Right ventricle myocardium inferior (tissue), 1 donor: ENCODE measurements around the gene FLNA. TPM values are rescaled to one million over a fixed set of nuclear protein-coding genes. Genes with fewer than 3 reads are reported as not detected.

Source experiments
- ATAC-seq: fragments of 200-7000 bp; cut with Tn5 transposase; one replicate; pipeline ENCODE4 v1.9.1; 2020; ENCODE audit warnings: mild to moderate bottlenecking, moderate library complexity
- DNase-seq: peaks from one replicate; pipeline ENCODE4 v3.0.0; 2021; ENCODE audit errors: missing footprints
- intact Hi-C: fragments of 100-400 bp; cut with DNase I; formaldehyde crosslinking; loops from one replicate; pipeline ENCODE4 v1.11.0; 2022
- total RNA-seq: library from RNA; stranded (reverse); fragmentation: NEBNext Ultra II Directional; extraction: Animal tissue kit (Norgen Biotek cat#: 25700); gene quantifications from one replicate; pipeline ENCODE4 v1.2.1, GENCODE V29; 2021
- donor health status: DM: no; HTN: yes; CAD: no; lungs with severe emphysema.

Gene FLNA
- total RNA-seq, 1 donor from 2014 or later = 253 TPM

DNA sequence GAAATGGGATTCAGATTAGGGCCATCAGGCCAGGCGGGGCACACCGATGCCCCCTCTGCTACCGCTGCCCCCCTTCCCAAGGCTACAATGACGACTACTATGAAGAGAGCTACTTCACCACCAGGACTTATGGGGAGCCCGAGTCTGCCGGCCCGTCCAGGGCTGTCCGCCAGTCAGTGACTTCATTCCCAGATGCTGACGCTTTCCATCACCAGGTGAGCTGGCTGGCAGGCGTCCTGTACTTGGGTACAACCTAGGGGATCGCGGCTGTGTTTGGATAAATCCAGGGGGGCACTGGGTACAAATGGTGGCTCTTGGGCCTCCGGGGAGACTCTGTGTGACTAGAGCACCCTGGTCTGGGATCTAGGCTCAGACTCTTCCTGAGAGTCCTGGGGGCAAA, 5.7 kb upstream of the FLNA start:
- intact Hi-C loops = loop anchor here (10.0 kb wide), 1 partner anchor 365 kb away; the partner anchor contains the start of gene IRAK1
- no peak for ATAC-seq
- DNase-seq = peak; percentile 27

DNA sequence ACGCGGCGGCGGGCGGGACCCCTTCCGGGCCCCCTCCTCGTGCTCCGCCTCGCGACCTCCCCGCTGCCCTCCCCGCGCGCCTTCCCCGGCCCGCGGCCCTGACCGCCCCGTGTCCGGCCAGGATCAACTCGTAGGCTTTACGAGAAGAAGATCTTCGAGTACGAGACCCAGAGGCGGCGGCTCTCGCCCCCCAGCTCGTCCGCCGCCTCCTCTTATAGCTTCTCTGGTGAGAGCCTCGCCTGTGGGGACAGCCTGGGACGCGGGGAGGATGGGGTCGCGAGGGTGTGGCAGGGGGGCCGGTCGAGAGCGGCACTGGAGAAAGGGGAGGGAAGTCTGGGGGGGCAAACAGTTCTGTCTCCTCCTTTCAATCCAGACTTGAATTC, 5.1 kb upstream of the FLNA start:
- DNase-seq (peak; percentile 66), ATAC-seq (no peak)
- intact Hi-C loops = loop anchor here (10.0 kb wide), 1 partner anchor 405 kb away; the partner anchor contains the start of genes HCFC1 and TMEM187

DNA sequence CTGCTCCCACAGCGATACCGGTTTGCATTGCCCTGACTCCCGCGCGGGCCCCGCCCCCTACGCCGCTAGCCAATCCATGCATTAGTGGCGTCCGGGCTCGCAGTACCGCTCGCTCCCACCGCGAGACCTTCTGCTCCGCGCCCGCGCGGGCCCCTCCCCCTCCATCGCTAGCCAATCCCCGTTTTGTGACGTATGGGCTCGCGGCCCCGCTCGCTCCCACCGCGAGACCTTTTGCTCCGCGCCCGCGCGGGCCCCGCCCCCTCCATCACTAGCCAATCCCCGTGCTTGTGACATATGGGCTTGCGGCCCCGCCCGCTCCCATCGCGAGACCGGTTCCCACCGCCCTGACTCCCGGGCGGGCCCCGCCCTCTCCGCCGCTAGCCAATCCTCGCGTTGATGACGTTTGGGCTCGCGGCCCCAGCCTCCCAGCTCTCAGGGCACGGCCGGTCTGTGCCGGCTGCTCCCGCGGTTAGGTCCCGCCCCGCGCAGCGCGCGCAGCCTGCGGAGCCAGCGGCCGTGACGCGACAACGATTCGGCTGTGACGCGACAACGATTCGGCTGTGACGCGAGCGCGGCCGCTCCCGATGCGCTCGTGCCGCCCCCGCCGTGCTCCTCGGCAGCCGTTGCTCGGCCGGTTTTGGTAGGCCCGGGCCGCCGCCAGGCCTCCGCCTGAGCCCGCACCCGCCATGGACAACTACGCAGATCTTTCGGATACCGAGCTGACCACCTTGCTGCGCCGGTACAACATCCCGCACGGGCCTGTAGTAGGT, 4.5 kb upstream of the FLNA start, which contains the start of gene EMD:
Gene EMD (plus strand): TSS at position 497 of the 770 bp plus-strand sequence. CDS start 190 bp downstream, at position 687.
- ATAC-seq (peak; percentile 94), DNase-seq (peak; percentile 98)
- intact Hi-C loops = loop anchor here (10.0 kb wide), 1 partner anchor 404 kb away; the partner anchor contains the start of genes HCFC1 and TMEM187

DNA sequence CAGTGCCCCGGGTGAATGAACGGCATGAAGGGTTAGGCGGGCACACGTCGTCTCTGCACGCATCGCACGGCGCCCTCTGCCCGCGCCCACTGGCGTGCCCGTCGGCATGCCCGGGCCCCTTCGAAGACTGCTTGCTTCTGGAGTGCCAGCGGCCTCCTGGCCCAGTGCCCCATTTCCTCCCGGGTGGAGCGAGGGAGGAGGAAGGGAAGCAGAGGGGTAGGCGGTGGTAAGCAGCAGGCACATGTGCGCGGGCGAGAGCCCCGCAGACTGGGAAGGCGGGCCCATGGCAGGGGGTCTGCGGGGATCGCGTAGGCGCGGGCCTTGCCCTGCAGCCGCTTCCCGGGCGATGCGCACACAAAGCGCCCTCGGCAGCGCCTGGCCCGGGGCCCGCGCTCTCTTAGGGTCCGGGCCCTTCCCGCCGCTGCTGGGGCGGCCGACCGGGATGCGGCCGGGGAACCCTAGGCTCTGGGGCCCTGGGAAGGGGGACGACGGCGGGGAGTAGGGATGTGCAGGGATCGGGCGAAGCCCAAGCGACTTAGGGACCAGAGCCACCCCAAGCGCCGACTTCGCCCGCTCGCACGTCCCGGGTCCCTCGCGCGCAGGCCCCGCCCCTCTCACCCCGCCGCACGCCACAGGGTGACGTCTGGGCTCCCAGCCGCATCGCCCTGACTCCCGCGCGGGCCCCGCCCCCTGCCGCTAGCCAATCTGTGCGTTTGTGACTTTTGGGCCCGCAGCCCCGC, 3.8 kb upstream of the FLNA start:
- ATAC-seq = peak; percentile 6
- DNase-seq = peak; percentile 81
- intact Hi-C loops = loop anchor here (10.0 kb wide), 1 partner anchor 403 kb away; the partner anchor contains the start of genes HCFC1 and TMEM187

DNA sequence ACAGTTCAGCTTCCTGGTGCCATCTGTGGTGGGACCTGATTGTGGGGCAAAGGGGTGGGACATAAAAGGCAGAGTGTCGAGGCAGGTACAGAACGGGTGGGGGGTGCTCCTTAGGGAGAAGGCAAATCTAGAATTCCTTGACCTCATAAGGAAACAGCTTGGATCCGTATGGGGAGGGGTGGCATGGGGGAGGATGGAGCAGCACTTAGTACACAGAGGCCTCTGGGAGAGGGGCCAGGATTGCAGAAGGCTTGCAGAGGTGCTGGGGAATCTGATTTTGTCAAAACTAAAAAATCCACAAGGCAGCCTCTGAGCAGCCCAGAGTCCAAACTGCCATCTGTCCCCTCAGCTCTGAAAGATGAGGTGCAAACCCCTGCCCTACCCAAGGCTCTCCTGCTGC, 2.3 kb upstream of the FLNA start:
- no peak for ATAC-seq
- DNase-seq = no peak
- intact Hi-C loops = loop anchor here (10.0 kb wide), 1 partner anchor 402 kb away; the partner anchor contains the start of genes HCFC1 and TMEM187

DNA sequence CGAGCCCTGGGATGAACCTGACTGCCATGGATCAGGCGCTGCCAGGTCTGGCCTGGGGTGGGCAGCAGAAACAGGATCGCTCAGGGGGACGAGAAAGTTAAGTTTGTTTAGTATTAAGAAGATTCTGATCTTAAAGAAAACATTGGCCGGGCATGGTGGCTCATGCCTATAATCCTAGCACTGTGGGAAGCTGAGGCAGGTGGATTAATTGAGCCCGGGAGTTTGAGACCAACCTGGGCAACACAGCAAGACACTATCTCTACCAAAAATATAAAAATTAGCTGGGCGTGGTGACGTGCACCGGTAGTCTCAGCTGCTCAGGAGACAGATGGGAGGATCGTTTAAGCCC, 696 bp upstream of the FLNA start:
- no peak for DNase-seq
- ATAC-seq = no peak
- intact Hi-C loops = loop anchor here (10.0 kb wide), 1 partner anchor 400 kb away; the partner anchor contains the start of genes HCFC1 and TMEM187

DNA sequence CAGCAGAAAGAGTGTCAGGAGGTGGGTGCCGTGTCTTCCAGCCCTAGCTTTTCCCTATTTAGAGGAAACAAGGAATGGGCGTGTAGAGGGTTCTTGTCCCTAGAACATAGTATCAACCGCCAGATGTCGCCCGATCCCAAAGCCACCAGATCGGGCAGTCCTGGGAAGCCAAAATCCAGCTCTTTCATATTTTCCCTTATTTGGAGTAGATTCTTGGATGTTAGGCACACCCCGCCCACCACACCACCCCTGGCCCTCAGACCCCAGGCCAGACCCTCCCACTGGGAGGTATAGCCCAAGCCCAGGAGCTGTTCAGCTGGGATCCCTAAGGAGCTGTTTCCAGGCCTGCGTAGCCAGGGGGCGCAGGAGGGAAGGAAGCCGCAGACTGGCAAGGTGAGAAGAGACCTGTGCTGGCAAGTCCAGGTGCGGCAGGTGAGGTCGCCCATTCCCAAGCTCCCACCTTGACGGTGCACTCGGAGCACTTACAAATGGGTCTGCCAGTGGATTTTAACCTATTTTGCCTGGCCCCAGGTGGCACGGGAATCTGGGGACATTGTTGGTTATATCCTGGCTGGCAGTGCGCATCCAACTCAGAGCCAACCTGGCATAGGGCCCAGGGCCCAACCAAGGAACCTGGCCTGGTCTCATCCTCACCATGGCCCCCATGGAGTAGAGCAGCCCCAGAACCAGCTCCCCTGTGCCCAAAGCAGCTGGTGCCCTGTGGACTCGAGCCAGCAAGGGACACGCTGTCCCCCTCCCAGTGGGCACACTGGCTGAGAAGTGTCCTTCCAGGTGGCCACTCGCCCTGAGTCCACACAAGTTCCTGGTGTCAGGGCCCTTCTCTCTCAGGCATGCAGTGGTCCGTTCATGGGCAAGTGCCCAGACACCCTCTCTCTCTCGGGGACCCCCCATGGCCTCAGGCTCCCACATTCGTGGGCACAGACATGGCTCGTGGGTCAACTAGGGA, 811 bp downstream of the FLNA start:
- intact Hi-C loops = loop anchor here (10.0 kb wide), 1 partner anchor 399 kb away; the partner anchor contains the start of genes HCFC1 and TMEM187
- ATAC-seq = no peak

DNA sequence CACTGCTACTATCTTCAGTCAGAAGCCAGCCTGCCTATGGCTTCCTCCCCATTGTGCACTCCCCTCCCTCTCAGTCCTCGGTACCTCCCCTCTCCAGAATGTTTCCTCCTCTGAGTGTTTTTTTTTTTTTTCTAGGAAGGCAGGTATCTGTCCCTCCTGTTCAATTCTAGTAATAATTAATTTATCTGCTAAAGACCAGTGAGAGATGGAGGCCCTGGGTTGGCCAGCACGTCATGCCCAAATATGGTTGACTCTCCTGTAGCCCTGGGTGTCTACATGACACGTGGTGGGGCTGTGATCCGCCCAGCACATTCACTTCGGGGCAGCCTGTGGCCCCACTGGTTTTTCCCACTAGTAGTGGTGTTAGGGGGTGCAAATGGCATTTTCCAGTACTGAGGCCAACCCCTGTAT, 1.8 kb downstream of the FLNA start:
- ATAC-seq (no peak), DNase-seq (no peak)
- intact Hi-C loops = loop anchor here (10.0 kb wide), 1 partner anchor 398 kb away; the partner anchor contains the start of genes HCFC1 and TMEM187

More for the DNA sequence above, 811 bp downstream of the FLNA start:
- DNase-seq = peak; percentile 76

DNA sequence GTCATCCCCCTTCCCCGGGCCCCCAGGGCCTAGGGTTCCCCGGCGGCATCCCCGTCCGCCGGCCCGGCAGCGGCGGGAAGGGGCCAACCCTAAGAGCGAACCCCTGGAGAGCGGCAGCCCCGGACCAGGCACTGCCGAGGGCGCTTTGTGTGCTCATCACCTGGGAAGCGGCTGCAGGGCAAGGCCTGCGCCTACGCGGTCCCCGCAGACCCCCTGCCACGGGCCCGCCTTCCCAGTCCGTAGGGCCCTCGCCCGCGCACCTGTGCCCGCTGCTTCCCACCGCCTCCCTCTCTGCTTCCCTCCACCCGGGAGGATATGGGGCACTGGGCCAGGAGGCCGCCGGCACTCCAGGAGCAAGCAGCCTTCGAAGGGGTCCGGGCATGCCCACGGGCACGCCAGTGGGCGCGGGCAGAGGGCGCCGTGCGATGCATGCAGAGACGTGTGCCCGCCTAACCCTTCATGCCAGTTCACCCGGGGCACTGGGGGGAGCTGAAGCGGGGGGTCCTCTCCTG, 2.6 kb downstream of the FLNA start:
- intact Hi-C loops = loop anchor here (10.0 kb wide), 1 partner anchor 397 kb away; the partner anchor contains the start of genes HCFC1 and TMEM187
- ATAC-seq = no peak
- DNase-seq = peak; percentile 60

DNA sequence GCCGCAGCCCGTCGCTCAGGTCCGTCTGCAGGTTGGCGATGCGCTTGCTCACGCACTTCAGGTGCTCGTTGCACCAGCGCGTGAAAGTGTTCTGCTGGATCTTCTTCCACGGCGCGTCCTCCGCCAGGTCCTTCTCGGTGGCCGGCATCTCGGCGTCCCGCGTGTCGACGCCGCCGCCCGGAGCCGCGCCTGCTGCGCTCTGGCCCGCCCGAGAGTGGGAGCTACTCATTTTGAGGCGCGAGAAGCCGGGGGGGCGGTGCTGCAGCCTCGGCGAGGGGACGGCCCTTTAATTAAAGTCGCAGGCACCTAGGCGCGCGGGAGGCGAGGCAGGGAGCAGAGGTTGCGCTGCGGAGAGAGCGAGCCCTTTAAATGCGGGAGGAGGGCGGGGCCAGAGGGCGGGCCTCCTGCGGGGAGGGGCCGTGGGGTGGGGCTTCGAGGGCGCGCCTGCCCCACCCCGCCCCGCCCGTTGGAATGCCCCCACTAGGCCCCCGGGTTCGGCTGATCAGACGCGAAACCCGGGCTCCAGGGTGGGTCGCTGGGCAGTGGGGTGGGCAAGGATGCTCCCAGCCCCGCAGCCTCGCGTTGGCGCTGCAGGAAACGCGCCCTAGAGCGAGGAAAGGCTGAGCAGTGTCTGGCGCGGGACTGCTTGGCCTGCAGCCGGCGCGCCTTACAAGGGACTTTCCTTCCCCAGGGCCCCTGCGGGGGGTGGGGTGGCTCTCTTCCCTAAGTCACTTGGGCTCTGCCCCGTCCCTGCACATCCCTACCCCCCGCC, 3.2 kb downstream of the FLNA start:
- intact Hi-C loops = loop anchor here (10.0 kb wide), 1 partner anchor 396 kb away; the partner anchor contains the start of genes HCFC1 and TMEM187
- peak; percentile 73 for ATAC-seq

DNA sequence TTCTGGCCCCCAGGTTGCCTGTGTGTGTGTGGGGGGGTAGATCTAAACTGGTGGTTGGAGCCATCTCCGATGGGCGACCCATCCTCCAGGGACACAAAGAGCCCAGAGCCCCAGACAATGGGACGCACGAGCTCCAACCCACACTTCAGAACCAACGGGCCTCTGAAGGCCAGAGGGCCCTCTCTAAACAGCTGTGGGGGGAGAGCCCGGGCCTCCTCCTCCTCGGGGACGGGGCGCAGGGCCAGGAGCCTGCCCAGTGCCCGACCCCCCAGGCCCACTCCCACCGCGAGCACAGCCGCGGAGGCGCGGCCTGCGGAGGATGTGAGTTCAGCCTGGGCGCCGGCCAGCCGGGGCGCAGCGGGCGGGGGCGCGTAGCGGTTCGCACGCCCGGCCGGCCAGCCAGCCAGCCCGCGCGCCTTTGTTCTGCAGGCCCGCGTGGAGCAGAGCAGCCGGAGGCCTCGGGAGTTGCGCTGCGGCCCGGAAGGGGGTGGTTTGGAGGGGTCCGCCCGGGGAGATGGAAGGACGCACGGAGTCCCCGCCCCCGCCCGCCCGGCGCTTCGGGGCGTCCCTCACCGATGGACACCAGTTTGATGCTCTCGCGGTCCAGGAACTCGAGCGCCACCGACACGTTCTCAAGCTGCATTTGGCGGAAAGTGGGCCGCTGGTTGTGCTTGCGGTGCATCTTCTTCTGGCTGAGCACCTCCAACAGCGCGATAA, 4.0 kb downstream of the FLNA start:
- DNase-seq (peak; percentile 63), ATAC-seq (no peak)
- intact Hi-C loops = loop anchor here (10.0 kb wide), 1 partner anchor 396 kb away; the partner anchor contains the start of genes HCFC1 and TMEM187

More for the DNA sequence above, 3.2 kb downstream of the FLNA start:
- DNase-seq = peak; percentile 97

DNA sequence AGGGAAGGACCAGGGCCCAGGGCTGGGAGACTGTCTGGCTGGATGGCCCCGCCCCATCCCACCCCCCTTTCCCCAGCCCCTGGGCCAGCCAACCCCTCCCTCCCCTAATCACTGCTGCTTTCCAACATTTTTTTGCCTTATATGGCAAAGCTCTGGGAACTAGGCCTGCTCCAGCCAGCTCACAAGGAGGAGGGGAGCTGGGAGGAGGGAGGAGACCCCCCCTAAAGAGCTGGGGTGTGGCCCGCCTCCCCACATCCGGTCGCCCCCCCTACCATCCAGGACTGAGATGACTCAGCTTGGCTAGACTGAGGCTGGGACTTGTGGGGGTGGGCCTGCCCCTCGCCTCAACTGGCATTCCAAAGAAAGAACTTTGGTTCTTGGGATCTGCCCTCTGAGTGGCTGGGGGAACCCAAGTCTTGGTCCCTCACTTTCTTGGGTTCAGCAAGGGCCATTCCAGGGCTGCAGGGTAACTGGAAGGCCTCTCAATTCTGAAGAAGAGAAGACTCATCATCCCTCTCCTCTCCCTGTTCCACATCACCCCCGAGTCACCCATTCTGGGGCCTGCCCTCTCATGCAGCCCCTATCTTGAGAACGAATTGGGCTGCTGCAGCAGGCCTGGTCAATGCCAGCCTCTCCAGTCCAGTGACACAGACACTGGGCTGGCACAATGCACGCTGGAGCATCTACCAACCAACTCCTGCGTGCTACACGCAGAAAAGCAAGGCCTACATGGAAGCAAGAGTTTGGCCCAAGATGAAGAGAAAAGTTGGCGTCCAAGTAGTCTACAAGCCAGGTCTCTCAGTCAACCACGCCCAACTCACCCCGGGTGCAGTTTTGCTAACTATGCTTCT, 4.8 kb downstream of the FLNA start:
- DNase-seq = peak; percentile 84
- intact Hi-C loops = loop anchor here (10.0 kb wide), 1 partner anchor 395 kb away; the partner anchor contains the start of genes HCFC1 and TMEM187
- ATAC-seq = peak; percentile 62

DNA sequence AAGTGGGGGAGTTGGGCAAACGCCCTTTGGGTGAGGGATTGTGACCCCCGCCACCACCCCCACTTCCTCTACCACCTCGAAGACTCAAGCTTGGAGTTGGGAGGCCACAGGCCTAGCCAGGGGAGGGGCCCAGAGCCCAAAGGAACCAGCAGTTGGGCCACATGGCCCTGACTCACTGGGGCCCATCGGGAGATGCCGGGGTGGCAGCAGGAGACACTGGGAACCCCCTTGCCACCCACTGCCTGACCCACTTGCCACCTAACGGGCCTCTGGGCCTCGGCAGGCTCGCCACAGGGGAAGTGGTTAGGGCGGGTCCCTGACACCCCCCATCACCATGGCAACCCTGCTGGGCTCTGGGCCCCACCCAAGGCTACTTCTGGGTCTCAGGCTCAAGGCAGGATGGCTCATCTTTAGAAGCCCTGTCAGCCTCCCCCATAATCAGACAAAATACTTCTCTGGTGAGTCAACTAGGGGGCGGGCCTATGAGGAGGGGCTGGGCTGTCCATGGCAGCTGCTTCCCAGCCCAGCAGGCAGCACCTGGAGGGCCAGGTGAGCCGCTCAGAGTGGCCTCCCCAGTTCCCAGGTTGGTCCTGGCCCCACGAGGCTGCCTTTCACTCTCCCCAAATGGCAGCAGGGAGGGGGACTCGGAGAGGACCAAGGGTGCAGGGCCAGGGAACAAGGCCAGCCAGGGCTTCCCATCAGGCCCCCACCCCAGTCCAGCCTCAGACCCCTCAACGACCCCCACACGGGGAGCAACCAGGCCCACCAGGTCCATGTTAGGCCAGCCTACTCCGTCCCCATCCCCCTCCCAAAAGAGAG, 5.6 kb downstream of the FLNA start:
- DNase-seq (peak; percentile 88), ATAC-seq (peak; percentile 38)
- intact Hi-C loops = no loop called here

DNA sequence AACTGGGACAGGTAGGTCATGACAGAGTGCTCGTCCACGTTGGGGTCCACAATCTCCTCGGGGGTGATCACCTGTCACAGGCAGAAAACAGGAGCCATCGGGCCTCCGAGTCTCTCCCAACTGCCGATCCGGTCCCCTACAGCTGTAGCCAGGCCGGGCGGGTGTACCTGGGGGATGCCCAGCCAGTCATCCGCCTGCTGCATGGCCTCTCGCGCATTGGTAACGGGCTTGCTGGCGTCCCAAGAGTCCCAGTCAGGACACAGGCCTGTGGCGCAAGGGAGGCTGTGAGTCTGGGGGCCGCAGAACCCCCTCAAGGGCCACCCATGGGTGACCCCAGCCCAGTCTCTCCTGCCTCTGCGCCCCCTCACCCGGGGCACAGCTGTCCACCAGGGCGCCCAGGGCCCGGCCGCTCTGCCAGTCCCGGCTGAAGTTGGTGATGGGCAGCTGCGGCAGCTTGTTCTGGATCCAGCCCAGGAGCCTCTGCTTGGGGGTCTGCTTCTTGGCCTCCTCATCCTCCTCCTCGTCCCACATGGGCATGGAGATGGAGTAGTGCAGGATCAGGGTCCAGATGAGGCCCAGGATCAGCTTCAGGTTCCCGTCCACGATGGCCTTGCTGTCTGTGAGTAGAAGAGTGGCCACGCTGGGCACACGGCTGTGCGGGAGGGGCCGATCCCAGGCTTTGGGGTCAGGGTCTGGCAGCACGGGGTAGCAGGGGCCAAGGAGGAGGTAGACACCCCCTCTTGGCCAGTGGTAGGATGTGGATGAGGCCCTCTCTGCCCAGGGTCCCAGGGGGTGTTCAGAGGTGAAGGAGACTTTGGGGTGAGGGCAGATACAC, 6.7 kb downstream of the FLNA start:
- intact Hi-C loops = no loop called here
- no peak for ATAC-seq
- no peak for DNase-seq
